ENCODE results near the gene CSTPP1.
A peak's percentile ranks its signal among the peaks of the same experiment; 100 is the strongest.
"Not testable (repeated sequence)": the region's sequence is repeated elsewhere in the genome, so short reads cannot be mapped to it uniquely, and the experiment has no call there.

Gene CSTPP1

GRCh38 chr11:46984548-46984947 is 48.0 kb downstream of the CSTPP1 start:
- FAIRE-seq (no peak), DNase-seq (ENCODE audit: insufficient read length, low spot score) (no peak)

DNA sequence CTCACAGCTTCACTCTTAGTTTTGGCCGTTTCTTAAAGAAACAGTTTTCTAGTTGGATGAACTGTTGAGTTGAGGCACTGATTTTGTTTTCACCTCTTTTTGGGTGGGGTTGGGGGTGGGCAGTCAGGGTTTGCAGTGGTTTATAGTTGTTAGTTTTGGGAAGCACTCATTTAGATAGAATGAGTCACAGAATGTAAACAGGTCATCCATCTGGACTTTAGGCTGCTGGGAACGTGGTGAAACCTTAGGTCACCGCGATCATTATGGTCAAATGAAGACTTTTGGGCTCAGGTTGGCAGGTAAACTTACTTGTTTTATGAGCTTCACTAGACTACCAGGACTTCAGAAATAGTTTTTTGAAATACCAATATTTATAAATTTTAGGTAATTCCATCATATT is 48.4 kb downstream of the CSTPP1 start:
- DNase-seq (ENCODE audit: insufficient read length, low spot score) (no peak), FAIRE-seq (no peak)

DNA sequence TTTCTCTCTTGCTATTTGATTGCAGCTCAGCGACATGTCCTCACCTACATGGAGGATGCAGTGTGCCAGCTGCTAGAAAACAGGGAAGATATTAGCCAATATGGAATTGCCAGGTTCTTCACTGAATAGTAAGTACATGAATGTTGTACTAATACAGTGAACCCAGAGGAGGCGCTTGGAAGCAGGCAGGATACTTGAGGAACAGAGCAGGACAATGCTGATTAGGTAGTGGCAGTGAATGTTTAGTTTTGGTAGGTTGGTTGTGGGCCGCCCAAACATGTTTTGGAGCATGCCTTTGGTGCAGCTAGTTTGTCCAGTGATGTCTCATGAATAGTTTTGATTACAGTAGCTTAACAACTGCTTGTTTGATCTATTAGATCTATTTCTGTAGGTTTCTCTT is 50.6 kb downstream of the CSTPP1 start:
- FAIRE-seq (no peak), DNase-seq (ENCODE audit: insufficient read length, low spot score) (no peak)

DNA sequence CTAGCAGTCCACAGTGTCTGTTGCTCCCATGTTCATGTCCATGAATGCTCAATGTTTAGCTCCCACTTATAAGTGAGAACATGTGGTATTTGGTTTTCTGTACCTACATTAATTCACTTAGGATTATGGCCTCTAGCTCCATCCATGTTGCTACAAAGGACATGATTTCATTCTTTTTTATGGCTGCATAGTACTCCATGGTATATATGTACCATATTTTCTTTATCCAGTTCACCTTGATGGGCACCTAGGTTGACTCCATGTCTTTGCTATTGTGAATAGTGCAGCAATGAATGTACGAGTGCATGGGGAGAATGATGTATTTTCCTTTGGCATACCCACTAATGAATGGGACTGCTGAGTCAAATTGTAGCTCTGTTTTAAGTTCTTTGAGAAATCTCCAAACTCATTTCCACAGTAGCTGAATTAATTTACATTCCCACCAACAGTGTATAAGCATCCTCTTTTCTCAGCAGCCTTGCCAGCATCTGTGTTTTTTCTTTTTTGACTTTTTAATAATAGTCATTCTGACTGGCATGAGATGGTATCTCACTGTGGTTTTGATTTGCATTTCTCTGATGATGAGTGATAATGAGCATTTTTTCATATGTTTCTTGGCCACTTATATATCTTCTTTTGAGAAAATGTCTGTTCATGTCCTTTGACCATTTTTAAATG is 53.4 kb downstream of the CSTPP1 start:
- not testable (repeated sequence) for DNase-seq (ENCODE audit: insufficient read length, low spot score); FAIRE-seq

DNA sequence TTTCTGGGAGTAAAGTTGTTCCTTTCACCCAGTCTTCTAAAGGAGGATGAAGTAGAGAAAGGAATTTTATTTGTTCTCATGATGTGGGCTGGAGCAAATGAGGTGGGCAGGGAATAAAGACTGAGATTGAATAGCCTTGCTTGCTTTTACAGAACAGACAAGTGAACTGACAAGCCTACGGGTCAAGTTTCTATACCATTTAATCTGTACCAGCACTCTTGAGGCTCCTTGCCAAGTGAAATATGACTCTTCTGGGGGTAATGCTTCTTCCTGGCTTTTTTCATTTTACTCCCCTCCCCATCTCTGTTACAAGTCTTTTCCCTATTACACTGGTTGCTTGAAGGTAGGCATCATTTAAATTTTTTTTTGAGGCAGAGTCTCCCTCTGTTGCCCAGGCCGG is 54.8 kb downstream of the CSTPP1 start:
- FAIRE-seq = no peak
- DNase-seq (ENCODE audit: insufficient read length, low spot score) = no peak

GRCh38 chr11:46992386-46992785 is 55.8 kb downstream of the CSTPP1 start:
- not testable (repeated sequence) for DNase-seq (ENCODE audit: insufficient read length, low spot score); FAIRE-seq

DNA sequence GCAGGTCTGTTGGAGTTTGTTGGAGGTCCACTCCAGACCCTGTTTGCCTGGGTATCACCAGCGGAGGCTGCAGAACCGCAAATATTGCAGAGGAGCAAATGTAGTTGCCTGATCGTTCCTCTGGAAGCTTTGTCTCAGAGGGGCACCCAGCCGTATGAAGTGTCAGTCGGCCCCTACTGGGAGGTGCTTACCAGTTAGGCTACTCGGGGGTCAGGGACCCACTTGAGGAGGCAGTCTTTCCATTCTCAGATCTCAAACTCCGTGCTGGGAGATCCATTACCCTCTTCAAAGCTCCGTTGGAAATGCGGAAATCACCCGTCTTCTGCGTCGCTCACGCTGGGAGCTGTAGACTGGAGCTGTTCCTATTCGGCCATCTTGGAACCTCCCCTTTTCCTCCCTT is 61.2 kb downstream of the CSTPP1 start:
- FAIRE-seq; DNase-seq (ENCODE audit: insufficient read length, low spot score): not testable (repeated sequence)

DNA sequence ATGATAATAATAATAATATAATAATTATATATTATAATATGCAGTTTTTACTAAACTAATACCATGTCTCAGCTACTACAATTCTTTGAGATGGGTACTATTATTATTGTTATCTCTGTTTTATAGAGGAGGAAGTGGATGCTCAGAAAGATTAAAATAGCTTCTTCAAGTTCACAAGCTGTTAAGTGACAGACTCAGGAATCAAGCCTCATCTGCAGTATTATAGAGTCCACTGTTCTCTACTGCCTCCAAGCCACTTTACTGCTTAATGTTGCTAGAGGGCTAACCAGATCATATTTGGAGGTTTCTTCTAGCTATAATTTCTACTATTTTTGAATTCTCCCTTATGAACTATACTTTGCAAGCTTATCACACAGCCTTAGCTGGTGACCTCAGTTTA is 62.7 kb downstream of the CSTPP1 start:
- no peak for FAIRE-seq
- no peak for DNase-seq (ENCODE audit: insufficient read length, low spot score)

DNA sequence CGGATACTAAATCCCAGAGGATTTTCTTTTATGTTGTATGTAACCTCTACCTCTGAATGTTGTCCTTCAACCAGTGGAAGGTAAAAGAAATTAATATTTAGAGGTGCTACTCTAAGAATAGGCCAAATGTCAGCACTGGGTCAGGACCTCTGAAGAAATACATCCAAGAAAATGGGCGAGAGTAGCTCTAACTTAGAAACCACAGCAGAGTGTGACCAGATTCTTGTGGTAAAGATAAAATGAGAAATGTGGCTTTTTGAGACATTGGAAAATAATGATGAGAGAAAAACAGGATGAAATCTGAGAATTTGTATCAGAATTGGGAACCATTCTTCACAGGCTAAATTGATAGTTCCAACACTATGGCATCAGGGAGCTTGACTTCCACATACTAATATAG is 63.5 kb downstream of the CSTPP1 start:
- DNase-seq (ENCODE audit: insufficient read length, low spot score) = no peak
- no peak for FAIRE-seq

- FAIRE-seq = no peak
- DNase-seq (ENCODE audit: insufficient read length, low spot score) = no peak
These were observed 65.2 kb downstream of the CSTPP1 start for GRCh38 chr11:47001781-47002181.

- FAIRE-seq = no peak
- DNase-seq (ENCODE audit: insufficient read length, low spot score) = no peak
These were observed 65.8 kb downstream of the CSTPP1 start for GRCh38 chr11:47002390-47002789.

DNA sequence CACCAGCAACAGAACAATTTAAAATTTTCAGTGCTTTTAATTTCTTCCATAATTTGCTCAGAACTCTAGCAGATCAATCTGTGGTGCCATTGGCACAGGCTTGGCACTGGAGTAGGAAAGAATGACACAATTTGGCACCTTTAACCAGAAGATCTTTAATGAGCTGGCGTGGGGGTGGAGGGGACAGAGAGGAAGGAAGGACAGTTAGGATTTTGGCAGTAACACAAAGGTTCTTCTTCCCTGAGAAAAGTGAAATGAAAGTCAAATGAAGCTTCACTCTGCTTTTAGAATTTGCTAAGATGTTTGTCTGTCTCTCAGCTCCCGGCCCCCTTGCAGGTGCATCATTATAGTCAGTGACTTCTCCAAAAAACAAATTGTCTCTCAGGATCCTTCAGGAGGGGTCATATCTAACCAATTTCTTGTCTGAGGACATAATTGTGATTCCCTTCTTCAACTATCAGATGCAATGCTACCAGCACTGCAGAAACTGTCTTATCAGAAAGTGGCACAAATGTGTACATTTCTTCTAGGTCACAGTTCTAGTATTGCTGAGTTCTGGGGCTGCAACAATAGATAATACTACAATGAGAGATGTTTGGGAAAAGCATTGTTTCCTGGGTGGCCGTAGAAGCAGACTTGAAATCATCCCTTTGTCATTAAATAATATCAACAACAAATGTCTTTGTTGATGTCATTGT is 66.8 kb downstream of the CSTPP1 start:
- no peak for DNase-seq (ENCODE audit: insufficient read length, low spot score)
- no peak for FAIRE-seq

DNA sequence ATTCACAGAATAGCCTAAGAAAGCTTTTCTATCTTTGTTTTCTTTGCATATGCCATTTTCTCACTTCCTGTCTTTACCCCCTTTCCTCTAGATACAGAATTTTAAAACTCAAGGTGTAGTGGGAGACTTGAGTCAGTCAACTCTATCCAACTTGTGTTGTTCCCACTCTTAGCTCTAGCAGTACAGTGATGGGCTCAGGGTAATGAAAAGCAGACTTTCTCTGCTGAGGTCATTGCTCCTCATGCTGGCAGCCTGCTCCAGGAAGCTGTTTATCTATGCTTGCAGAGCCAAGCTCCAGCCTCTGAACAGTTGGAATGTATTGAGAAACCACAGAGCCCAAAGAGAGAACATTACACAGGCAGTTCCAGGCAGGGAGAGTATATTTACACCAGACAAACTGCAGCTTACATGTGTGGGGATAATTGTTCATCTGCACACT is 68.1 kb downstream of the CSTPP1 start:
- DNase-seq (ENCODE audit: insufficient read length, low spot score) = peak; percentile 57
- peak; percentile 9 for FAIRE-seq

GRCh38 chr11:47005441-47005840 is 68.9 kb downstream of the CSTPP1 start:
- no peak for DNase-seq (ENCODE audit: insufficient read length, low spot score)
- FAIRE-seq = no peak

DNA sequence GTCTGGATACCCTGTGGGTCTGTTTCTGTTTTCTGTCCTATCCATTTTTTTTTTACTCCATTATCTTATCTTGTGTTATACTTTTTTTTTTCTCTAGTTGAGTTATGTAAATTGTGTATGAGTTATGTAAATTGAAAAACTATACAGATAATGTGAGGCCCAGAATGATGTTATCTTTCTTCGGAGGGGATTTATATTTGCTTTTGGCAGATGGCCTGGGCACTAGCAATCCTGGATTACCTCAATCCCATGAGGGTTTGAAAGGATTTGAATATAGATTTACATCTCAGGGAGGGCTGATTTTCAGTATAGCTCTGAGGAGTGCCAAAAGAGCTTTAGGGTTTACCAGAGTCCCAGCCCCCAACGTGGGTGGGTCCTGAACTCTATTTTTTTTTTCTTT is 71.0 kb downstream of the CSTPP1 start:
- DNase-seq (ENCODE audit: insufficient read length, low spot score) = no peak
- no peak for FAIRE-seq

DNA sequence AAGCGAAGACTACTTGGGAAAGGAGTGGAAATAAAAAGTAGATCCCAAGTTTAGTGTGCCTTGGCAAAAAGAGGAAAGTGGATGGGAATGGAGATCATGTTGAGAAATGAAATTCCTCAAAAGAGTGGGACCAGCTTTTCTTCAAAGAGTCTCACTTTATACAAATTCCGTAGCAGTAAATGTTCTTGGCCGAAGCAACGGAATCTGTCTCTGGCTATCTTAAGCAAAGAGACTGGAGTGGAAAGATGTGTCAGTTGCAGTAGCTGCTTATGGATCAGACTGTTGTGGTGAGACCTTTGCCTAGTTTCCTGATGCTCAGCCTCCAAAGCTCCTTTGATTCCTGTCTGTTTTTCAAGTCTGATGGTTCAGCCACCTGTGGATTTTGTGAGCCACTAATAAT is 73.6 kb downstream of the CSTPP1 start:
- FAIRE-seq = no peak
- DNase-seq (ENCODE audit: insufficient read length, low spot score) = no peak

DNA sequence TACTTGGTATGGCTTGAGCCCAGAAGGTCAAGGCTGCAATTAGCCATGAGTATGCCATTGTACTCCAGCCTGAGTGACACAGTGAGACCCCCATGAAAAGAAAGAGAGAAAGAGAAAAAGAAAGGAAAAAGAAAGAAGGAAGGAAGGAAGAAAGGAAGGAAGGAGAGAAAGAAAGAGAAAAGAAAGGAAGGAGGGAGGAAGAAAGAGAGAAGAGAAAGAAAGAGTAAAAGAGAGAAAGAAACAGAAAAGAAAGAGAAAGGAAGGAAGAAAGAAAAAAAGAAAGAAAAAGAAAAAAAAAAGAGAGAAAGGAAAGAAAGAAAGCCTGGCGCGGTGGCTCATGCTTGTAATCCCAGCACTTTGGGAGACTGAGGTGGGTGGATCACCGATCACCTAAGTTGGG is 77.5 kb downstream of the CSTPP1 start:
- no peak for FAIRE-seq
- no peak for DNase-seq (ENCODE audit: insufficient read length, low spot score)

- no peak for FAIRE-seq
- no peak for DNase-seq (ENCODE audit: insufficient read length, low spot score)
These were observed 82.1 kb downstream of the CSTPP1 start for GRCh38 chr11:47018637-47019036.

GRCh38 chr11:47020793-47021526 is 84.4 kb downstream of the CSTPP1 start:
- DNase-seq (ENCODE audit: insufficient read length, low spot score) (no peak), FAIRE-seq (no peak)

- no peak for DNase-seq (ENCODE audit: insufficient read length, low spot score)
- no peak for FAIRE-seq
These were observed 84.9 kb downstream of the CSTPP1 start for GRCh38 chr11:47021527-47021818.

GRCh38 chr11:47021965-47022364 is 85.4 kb downstream of the CSTPP1 start:
- FAIRE-seq (no peak), DNase-seq (ENCODE audit: insufficient read length, low spot score) (no peak)
